Mammary epithelial cell (primary cell): ENCODE results near the gene PCNX1.

ENCODE experiments used
- EZH2 ChIP-seq: IDR thresholded peaks from 2 replicates; pipeline ENCODE4 v1.6.1; 2012; ENCODE audit warnings: low read length, inconsistent platforms, borderline replicate concordance
- TF ChIP-seq, protein P1 (sequence below), 2 donors: IDR thresholded peaks in 1 of 2; conservative IDR thresholded peaks in 1 of 2; 2 replicates each; pipeline ENCODE4 v1.5.1; 2011 to 2012; ENCODE audit warnings: inconsistent platforms in 2 of 2, low read length in 2 of 2, mild to moderate bottlenecking in 2 of 2, control low read depth in 1 of 2, low read depth in 1 of 2; ENCODE audit not compliant: insufficient read depth in 1 of 2; ENCODE audit errors: extremely low read depth in 1 of 2

DNA sequence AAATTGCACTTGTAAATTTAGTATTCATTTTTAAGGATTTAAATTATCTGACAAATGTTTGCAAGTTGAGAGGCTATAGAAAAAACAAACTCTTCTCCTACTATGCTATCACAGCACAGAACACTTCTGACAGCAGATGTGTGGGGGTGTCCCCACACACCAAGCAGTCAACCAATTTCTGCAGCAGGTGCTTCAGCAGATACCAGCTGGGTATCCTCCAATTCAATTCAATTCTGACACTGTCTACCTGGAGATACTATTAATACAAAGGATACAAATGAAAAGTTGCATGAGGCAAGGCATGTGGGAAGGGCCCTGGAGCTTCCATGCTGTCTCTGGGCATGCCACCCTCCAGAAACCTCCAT lies 35.1 kb downstream of the PCNX1 start:
- TF ChIP-seq, protein P1, sequence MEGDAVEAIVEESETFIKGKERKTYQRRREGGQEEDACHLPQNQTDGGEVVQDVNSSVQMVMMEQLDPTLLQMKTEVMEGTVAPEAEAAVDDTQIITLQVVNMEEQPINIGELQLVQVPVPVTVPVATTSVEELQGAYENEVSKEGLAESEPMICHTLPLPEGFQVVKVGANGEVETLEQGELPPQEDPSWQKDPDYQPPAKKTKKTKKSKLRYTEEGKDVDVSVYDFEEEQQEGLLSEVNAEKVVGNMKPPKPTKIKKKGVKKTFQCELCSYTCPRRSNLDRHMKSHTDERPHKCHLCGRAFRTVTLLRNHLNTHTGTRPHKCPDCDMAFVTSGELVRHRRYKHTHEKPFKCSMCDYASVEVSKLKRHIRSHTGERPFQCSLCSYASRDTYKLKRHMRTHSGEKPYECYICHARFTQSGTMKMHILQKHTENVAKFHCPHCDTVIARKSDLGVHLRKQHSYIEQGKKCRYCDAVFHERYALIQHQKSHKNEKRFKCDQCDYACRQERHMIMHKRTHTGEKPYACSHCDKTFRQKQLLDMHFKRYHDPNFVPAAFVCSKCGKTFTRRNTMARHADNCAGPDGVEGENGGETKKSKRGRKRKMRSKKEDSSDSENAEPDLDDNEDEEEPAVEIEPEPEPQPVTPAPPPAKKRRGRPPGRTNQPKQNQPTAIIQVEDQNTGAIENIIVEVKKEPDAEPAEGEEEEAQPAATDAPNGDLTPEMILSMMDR (conservative IDR thresholded peaks at IDR 0.05 in 1 of 2, IDR thresholded peaks at IDR 0.05 in 1 of 2; ENCODE audit: extremely low read depth in 1 of 2, insufficient read depth in 1 of 2, low read depth in 1 of 2, low read length in 2 of 2) = no peak
- no peak for TF ChIP-seq EZH2
